AG09319 (cell line): ENCODE results near the gene EXTL1.

Experiments used
- DNase-seq: peaks from one replicate; pipeline ENCODE4 v3.0.0-alpha.2; 2010; ENCODE audit warnings: low read depth; ENCODE audit errors: extremely low read depth
- TF ChIP-seq, protein P1 (sequence below): IDR thresholded peaks from 2 replicates; pipeline ENCODE4 v1.5.1; 2011; ENCODE audit warnings: low read depth, mild to moderate bottlenecking, inconsistent platforms, low read length, moderate library complexity

Gene EXTL1

DNA sequence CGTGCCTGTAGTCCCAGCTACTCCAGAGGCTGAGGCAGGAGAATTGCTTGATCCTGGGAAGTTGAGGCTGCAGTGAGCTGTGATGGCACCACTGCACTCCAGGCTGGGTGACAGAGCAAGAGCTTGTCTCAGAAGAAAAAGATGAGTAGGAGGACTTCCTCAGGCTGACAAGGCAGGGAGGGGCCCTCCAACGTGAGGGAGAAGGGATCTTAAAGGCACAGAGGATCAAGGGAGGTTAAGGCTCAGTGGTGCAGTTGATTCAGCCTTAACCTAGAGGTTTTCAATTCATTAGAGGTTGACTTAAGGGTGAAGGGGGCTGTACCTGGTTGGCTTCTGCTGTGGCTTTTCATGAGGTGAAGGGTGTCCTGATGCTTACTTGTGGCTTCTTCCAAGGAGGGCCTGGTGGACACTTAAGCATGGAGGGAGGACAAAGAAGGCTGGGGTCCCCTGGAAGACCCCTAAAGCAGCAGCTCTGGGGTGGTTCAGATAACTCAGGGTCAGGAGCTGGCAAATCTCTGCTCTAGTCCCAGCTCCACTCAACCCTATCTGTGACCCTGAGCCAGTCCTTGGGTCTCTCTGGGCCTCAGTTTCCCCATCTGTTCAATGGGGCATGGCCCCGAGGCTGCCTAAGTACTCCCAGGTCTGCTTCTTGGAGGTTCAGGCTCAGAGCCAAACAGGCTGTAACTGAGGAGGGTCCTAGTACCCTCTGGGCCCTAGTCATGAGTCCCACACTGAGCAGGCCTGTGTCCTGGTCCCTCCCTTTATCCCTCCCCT lies 6.3 kb downstream of the EXTL1 start:
- TF ChIP-seq, protein P1, sequence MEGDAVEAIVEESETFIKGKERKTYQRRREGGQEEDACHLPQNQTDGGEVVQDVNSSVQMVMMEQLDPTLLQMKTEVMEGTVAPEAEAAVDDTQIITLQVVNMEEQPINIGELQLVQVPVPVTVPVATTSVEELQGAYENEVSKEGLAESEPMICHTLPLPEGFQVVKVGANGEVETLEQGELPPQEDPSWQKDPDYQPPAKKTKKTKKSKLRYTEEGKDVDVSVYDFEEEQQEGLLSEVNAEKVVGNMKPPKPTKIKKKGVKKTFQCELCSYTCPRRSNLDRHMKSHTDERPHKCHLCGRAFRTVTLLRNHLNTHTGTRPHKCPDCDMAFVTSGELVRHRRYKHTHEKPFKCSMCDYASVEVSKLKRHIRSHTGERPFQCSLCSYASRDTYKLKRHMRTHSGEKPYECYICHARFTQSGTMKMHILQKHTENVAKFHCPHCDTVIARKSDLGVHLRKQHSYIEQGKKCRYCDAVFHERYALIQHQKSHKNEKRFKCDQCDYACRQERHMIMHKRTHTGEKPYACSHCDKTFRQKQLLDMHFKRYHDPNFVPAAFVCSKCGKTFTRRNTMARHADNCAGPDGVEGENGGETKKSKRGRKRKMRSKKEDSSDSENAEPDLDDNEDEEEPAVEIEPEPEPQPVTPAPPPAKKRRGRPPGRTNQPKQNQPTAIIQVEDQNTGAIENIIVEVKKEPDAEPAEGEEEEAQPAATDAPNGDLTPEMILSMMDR = no peak
- DNase-seq = no peak

DNA sequence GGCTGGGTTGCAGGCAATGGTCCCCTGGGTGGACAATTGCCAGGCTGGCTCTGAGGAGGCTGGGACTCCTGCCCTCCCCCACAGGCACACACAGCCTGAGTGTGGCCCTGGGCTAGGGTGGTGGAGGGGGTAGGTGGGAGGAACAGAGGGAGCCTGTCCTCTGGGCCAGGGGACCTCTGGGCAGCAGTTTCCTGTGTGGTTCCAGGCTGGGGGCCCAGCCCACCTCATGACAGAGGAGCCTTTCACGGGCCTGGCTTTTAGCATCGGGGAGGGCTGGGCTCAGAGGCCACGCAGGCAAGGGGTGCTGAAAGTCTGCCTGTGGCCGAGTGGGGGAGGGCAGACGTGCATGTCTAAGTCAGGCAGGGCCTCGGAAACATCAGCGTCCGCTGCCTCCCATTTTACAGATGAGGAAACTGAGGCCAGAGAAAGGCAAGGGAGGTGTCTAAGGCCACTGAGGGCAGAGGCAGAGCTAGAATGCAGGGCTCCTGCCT lies 7.0 kb downstream of the EXTL1 start:
- no peak for DNase-seq
- TF ChIP-seq, protein P1 = no peak

DNA sequence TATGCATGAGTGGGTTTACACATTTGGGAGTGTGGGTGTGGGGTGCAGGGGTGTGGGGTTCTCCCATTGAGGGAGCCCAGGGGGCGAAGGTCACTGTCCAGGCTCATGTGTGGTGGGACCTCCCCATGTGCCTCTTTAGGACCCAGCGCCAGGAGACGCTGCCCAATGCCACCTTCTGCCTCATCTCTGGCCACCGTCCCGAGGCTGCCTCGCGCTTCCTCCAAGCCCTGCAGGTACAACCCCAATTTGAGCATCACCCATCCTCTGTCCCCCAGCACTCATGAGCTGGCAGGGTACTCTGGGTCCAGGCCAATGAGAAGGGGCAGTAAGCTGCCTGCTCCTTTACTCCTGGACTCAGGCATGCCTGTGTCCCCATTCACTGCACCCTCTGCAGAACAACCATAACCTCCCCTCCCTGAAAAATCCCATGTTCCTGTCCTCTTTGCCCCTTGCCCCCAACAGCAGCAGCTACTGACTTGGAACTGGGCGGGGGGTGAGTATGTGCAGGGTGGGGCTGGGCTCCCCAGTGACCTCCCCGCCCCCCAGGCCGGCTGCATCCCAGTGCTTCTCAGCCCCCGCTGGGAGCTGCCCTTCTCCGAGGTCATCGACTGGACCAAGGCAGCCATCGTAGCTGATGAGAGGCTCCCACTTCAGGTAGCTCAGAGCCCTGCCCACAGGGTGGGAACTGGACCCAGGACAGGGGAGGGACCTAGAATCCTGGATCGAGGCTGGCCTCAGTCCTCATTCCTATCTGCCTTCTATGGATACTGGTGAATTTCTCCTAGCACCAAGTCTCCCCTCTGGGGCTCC lies 7.7 kb downstream of the EXTL1 start:
- TF ChIP-seq, protein P1 = no peak
- DNase-seq = no peak

DNA sequence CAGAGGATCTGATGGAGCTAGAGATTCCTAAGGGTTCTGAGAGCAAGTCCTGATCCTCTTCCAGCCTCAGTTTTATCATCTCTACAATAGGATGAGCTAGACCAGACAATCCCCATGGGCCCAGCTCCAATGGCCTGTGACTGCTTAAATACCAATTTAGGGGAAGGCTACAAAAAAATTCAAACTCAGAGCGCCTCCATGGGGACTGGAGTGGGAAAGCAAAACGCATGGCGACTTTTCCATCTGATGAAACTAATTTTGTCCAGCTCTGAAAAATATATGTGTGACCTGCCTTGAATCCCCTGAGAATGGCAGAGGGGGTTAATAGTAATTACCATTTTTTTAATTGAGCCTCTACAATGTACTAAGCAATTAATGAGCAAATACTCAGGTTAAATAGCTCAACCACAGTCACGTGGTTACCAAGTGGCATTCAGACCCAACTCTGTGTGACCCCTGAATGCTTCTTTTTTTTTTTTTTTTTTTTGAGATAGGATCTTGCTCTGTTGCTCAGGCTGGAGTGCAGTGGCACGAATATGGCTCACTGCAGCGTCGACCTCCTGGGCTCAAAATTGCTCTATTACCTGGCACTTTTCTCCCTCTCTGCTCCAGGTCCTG lies 8.4 kb downstream of the EXTL1 start:
- no peak for DNase-seq

DNA sequence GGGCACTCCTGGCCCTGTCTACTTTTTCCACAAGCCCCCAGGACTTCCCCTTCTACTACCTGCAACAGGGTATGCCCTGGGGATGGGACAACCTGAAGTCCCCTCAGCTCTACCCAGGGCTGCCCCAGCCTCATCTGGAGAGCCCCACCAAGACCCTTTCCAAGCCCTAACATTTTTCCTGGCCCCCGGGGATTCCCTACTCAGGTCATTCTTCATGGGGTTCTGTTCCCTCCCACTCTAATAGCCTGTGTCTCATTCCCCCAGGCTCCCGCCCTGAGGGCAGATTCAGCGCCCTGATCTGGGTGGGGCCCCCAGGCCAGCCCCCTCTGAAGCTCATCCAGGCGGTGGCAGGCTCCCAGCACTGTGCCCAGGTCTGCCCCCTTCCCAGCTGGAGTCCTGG lies 9.6 kb downstream of the EXTL1 start:
- DNase-seq = no peak
- TF ChIP-seq, protein P1 = no peak

More for the DNA sequence above, 8.4 kb downstream of the EXTL1 start:
- TF ChIP-seq, protein P1 = no peak

DNA sequence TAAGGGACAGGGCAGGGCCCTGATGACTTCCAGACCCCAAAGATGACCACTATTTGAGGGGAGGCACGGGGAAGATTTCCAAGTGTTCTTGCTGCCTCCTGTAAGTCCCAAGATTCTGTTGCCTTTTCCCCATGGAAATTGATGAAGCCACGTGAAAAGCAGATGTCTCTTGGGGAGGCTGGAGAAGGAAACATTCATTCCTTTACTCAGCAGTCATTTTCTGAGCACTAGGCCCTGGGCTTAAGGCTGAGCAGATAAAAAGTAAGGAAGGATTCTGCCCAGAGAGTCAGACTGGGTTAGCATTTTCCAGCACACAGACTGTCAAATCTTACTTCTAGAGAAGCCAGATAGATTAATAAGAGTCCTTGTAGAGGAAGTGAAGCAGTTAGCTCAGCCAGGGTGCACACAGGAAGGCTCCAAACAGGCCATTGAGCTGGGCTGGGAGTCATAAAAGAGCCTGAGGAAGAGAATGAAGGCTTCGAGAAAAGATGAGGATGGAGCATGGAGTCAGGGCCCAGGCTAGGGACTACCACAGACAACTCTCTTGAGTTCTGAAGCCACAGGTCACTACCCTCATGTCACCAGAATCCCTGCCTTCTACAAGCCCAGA lies 10.1 kb downstream of the EXTL1 start:
- TF ChIP-seq, protein P1 = no peak
- DNase-seq = no peak
